Measurements from ENCODE around the gene PRKAR1A. TPM values are rescaled to one million over a fixed set of nuclear protein-coding genes. Genes with fewer than 3 reads are reported as not detected.

The PRKAR1A gene
- total RNA-seq, 2 donors from 2014 or later: 534 to 672 TPM

- no peak for TF ChIP-seq CTCF (IDR thresholded peaks at IDR 0.05)
- Histone ChIP-seq H3K27me3 (no peaks in the 10 kb centered on the region), H3K9me3 (no peaks in the 10 kb centered on the region), H3K4me3 (no peak overlapping the region), H3K4me1 (peaks cover 0 to 15% of the 10 kb centered on the region in 2 donors), H3K36me3 (no peaks in the 10 kb centered on the region), H3K27ac (no peak overlapping the region)
- DNase-seq (ENCODE audit: low spot score): no peak
These were observed 6.3 kb upstream of the PRKAR1A start for GRCh38 chr17:68505951-68506350.

- Histone ChIP-seq H3K27ac (no peak overlapping the region), H3K4me3 (no peak overlapping the region), H3K36me3 (no peaks in the 10 kb centered on the region), H3K9me3 (no peaks in the 10 kb centered on the region), H3K4me1 (peaks cover 0 to 21% of the 10 kb centered on the region in 2 donors), H3K27me3 (no peaks in the 10 kb centered on the region)
- no peak for DNase-seq (ENCODE audit: low spot score)
- TF ChIP-seq CTCF (IDR thresholded peaks at IDR 0.05): no peak
These were observed 4.7 kb upstream of the PRKAR1A start for GRCh38 chr17:68507576-68507975.

GRCh38 chr17:68509141-68510057, 2.8 kb upstream of the PRKAR1A start:
- Histone ChIP-seq H3K4me1 (peaks cover 0 to 26% of the 10 kb centered on the region in 2 donors), H3K4me3 (no peak overlapping the region), H3K36me3 (no peaks in the 10 kb centered on the region), H3K9me3 (no peaks in the 10 kb centered on the region), H3K27me3 (no peaks in the 10 kb centered on the region), H3K27ac (peak overlapping the region; percentile 97 to 99)
- no peak for DNase-seq (ENCODE audit: low spot score)
- TF ChIP-seq CTCF (IDR thresholded peaks at IDR 0.05): no peak

- H3K36me3 ChIP-seq: peaks cover 11% of the 10 kb centered on the region
- DNase-seq (ENCODE audit: low spot score): peak; percentile 69
- H3K27ac ChIP-seq: peak overlapping the region; percentile 97 to 99
- H3K4me1 ChIP-seq: peaks cover 0 to 45% of the 10 kb centered on the region in 2 donors
- no peak for TF ChIP-seq CTCF (IDR thresholded peaks at IDR 0.05)
- H3K9me3 ChIP-seq: no peaks in the 10 kb centered on the region
- H3K4me3 ChIP-seq: peak overlapping the region; percentile 81 to 93
- no peaks in the 10 kb centered on the region for H3K27me3 ChIP-seq
These were observed 968 bp upstream of the PRKAR1A start for GRCh38 chr17:68511254-68511670.

GRCh38 chr17:68511671-68512246, 471 bp upstream of the PRKAR1A start:
- TF ChIP-seq CTCF (IDR thresholded peaks at IDR 0.05): no peak
- Histone ChIP-seq H3K27me3 (no peaks in the 10 kb centered on the region), H3K27ac (peak overlapping the region; percentile 97 to 99), H3K36me3 (peaks cover 16% of the 10 kb centered on the region), H3K9me3 (no peaks in the 10 kb centered on the region), H3K4me1 (peaks cover 0 to 48% of the 10 kb centered on the region in 2 donors), H3K4me3 (peak overlapping the region; percentile 81 to 93)
- DNase-seq (ENCODE audit: low spot score): peak; percentile 82
